ENCODE data around the gene FOXP4. TPM values are rescaled to one million over a fixed set of nuclear protein-coding genes. Genes with fewer than 3 reads are reported as not detected.

Gene FOXP4
- total RNA-seq, 1 experiment from 2014 or later = 32.3 TPM

- Histone ChIP-seq H3K4me3 (replicated peaks in 1 of 2; ENCODE audit: low read depth in 1 of 2, low read length in 2 of 2) (no peak overlapping the region), H3K27ac (ENCODE audit: low read depth, low read length) (no peak overlapping the region), H3K4me1 (ENCODE audit: control insufficient read depth in 1 of 2, insufficient read depth in 2 of 2, low read length in 2 of 2) (peaks cover 11 to 16% of the 10 kb centered on the region in 2 experiments), H2AFZ (ENCODE audit: low read depth, low read length, poor library complexity, severe bottlenecking) (no peak overlapping the region), H3K36me3 (ENCODE audit: control insufficient read depth in 1 of 2, insufficient read depth in 2 of 2, low read length in 2 of 2) (0 out of 4 replicates have a peak, but pooled peaks cover 3 to 5% of the 10 kb centered on the region in 2 experiments), H3K9me2 (ENCODE audit: insufficient read depth) (no peaks in the 10 kb centered on the region), H3K79me2 (ENCODE audit: insufficient read depth, low read length) (no peaks in the 10 kb centered on the region), H3K4me2 (ENCODE audit: low read length) (no peak overlapping the region), H3K9me3 (ENCODE audit: control insufficient read depth in 1 of 2, insufficient read depth in 1 of 2, low read depth in 1 of 2, low read length in 2 of 2) (no peaks in the 10 kb centered on the region), H3K9ac (ENCODE audit: low read length) (no peak overlapping the region), H3K27me3 (ENCODE audit: insufficient read depth, low read length) (no peaks in the 10 kb centered on the region), H4K20me1 (ENCODE audit: insufficient read depth) (no peaks in the 10 kb centered on the region)
- CTCF ChIA-PET = no interaction called here
- DNase-seq (ENCODE audit: low read depth, low spot score) = no peak
- TF ChIP-seq, protein P1, sequence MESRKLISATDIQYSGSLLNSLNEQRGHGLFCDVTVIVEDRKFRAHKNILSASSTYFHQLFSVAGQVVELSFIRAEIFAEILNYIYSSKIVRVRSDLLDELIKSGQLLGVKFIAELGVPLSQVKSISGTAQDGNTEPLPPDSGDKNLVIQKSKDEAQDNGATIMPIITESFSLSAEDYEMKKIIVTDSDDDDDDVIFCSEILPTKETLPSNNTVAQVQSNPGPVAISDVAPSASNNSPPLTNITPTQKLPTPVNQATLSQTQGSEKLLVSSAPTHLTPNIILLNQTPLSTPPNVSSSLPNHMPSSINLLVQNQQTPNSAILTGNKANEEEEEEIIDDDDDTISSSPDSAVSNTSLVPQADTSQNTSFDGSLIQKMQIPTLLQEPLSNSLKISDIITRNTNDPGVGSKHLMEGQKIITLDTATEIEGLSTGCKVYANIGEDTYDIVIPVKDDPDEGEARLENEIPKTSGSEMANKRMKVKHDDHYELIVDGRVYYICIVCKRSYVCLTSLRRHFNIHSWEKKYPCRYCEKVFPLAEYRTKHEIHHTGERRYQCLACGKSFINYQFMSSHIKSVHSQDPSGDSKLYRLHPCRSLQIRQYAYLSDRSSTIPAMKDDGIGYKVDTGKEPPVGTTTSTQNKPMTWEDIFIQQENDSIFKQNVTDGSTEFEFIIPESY (IDR thresholded peaks at IDR 0.05; ENCODE audit: extremely low read depth, insufficient replicate concordance, low read length) = no peak
- TF ChIP-seq CBX3 (IDR thresholded peaks at IDR 0.05; ENCODE audit: low read depth) (no peak), RAD21 (IDR thresholded peaks at IDR 0.05; ENCODE audit: low read depth) (no peak), SP1 (IDR thresholded peaks at IDR 0.05; ENCODE audit: low read depth) (no peak), MAX (IDR thresholded peaks at IDR 0.05) (no peak), CEBPB (IDR thresholded peaks at IDR 0.05; ENCODE audit: low read depth) (no peak), SRF (IDR thresholded peaks at IDR 0.05; ENCODE audit: low read depth) (no peak), ELF1 (IDR thresholded peaks at IDR 0.05; ENCODE audit: borderline replicate concordance, low read depth) (no peak), POLR2A (IDR thresholded peaks at IDR 0.05; ENCODE audit: borderline replicate concordance, extremely low read depth, insufficient read depth, insufficient read length) (no peak), JUND (IDR thresholded peaks at IDR 0.05) (no peak), EZH2 (IDR thresholded peaks at IDR 0.05) (no peak), YY1 (IDR thresholded peaks at IDR 0.05; ENCODE audit: extremely low read depth, insufficient replicate concordance, low read depth, low read length) (no peak), SIN3A (IDR thresholded peaks at IDR 0.05; ENCODE audit: low read depth) (no peak), EGR1 (IDR thresholded peaks at IDR 0.05; ENCODE audit: low read depth) (no peak)
- TF ChIP-seq, protein P2, sequence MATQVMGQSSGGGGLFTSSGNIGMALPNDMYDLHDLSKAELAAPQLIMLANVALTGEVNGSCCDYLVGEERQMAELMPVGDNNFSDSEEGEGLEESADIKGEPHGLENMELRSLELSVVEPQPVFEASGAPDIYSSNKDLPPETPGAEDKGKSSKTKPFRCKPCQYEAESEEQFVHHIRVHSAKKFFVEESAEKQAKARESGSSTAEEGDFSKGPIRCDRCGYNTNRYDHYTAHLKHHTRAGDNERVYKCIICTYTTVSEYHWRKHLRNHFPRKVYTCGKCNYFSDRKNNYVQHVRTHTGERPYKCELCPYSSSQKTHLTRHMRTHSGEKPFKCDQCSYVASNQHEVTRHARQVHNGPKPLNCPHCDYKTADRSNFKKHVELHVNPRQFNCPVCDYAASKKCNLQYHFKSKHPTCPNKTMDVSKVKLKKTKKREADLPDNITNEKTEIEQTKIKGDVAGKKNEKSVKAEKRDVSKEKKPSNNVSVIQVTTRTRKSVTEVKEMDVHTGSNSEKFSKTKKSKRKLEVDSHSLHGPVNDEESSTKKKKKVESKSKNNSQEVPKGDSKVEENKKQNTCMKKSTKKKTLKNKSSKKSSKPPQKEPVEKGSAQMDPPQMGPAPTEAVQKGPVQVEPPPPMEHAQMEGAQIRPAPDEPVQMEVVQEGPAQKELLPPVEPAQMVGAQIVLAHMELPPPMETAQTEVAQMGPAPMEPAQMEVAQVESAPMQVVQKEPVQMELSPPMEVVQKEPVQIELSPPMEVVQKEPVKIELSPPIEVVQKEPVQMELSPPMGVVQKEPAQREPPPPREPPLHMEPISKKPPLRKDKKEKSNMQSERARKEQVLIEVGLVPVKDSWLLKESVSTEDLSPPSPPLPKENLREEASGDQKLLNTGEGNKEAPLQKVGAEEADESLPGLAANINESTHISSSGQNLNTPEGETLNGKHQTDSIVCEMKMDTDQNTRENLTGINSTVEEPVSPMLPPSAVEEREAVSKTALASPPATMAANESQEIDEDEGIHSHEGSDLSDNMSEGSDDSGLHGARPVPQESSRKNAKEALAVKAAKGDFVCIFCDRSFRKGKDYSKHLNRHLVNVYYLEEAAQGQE (IDR thresholded peaks at IDR 0.05; ENCODE audit: low read depth) = no peak
- TF ChIP-seq, protein P3, sequence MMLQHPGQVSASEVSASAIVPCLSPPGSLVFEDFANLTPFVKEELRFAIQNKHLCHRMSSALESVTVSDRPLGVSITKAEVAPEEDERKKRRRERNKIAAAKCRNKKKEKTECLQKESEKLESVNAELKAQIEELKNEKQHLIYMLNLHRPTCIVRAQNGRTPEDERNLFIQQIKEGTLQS (IDR thresholded peaks at IDR 0.05) = no peak
- BruUV-seq (replicated peaks) = no TSS peak
- intact Hi-C loops (cut with micrococcal nuclease) = no loop called here
- POLR2A ChIA-PET = no interaction called here
- ATAC-seq = no peak
- RAD21 ChIA-PET (ENCODE audit: low non-redundant PET in 1 of 2, low total read pairs in 2 of 2, uncharacterized antibody in 2 of 2, unreplicated experiment in 2 of 2) = no interaction called here
Observed at GRCh38 chr6:41642960-41643898, 97.0 kb downstream of the FOXP4 start.

Measured in HCT116 (cell line).